H9 (cell line): ENCODE measurements around the gene TAAR8. TPM values are rescaled to one million over a fixed set of nuclear protein-coding genes. Genes with fewer than 3 reads are reported as not detected.

Experiments used
- DNase-seq: peaks from one replicate; pipeline ENCODE4 v3.0.0-alpha.2; 2017
- H2AFZ ChIP-seq: one replicate; pipeline ENCODE4 v1.6.1; 2013; ENCODE audit warnings: mild to moderate bottlenecking, low read length, control low read depth, moderate library complexity
- H2AK5ac ChIP-seq: 2 replicates; pipeline ENCODE4 v1.6.1; 2013; ENCODE audit warnings: low read length, control low read depth, mixed read lengths; ENCODE audit not compliant: insufficient read length
- H2BK120ac ChIP-seq: one replicate; pipeline ENCODE4 v1.6.1; 2013; ENCODE audit warnings: low read depth, mild to moderate bottlenecking, low read length, control low read depth, inconsistent platforms; ENCODE audit not compliant: poor library complexity, severe bottlenecking
- H2BK12ac ChIP-seq: 2 replicates; pipeline ENCODE4 v1.6.1; 2013; ENCODE audit warnings: low read length, control low read depth, mixed read lengths, low read depth; ENCODE audit not compliant: insufficient read length
- H2BK15ac ChIP-seq: 2 replicates; pipeline ENCODE4 v1.6.1; 2013; ENCODE audit warnings: low read depth, low read length, control low read depth
- H2BK20ac ChIP-seq: one replicate; pipeline ENCODE4 v1.6.1; 2013; ENCODE audit warnings: low read depth, mild to moderate bottlenecking, low read length, control low read depth, inconsistent platforms; ENCODE audit not compliant: poor library complexity, severe bottlenecking
- H2BK5ac ChIP-seq: 2 replicates; pipeline ENCODE4 v1.6.1; 2013; ENCODE audit warnings: low read length, control low read depth, mixed read lengths; ENCODE audit not compliant: insufficient read length
- H3K14ac ChIP-seq: 2 replicates; pipeline ENCODE4 v1.6.1; 2013; ENCODE audit warnings: low read length, control low read depth; ENCODE audit not compliant: insufficient read depth
- H3K18ac ChIP-seq: 2 replicates; pipeline ENCODE4 v1.6.1; 2013; ENCODE audit warnings: low read depth, mild to moderate bottlenecking, mixed read lengths, low read length, control low read depth; ENCODE audit not compliant: insufficient read length
- H3K23ac ChIP-seq: 2 replicates; pipeline ENCODE4 v1.6.1; 2013; ENCODE audit warnings: low read length, control low read depth, mixed read lengths, low read depth; ENCODE audit not compliant: insufficient read length
- H3K23me2 ChIP-seq: 2 replicates; pipeline ENCODE4 v1.6.1; 2013; ENCODE audit warnings: low read depth, mild to moderate bottlenecking, mixed read lengths, low read length, control low read depth; ENCODE audit not compliant: insufficient read length, poor library complexity, severe bottlenecking
- H3K27ac ChIP-seq: 2 replicates; pipeline ENCODE4 v1.5.1; 2013; ENCODE audit warnings: low read length, control low read depth, mixed read lengths, low read depth; ENCODE audit not compliant: insufficient read length
- H3K27me3 ChIP-seq: 2 replicates; pipeline ENCODE4 v1.6.1; 2013; ENCODE audit warnings: low read length, control low read depth, inconsistent platforms; ENCODE audit not compliant: insufficient read depth
- H3K4ac ChIP-seq: 2 replicates; pipeline ENCODE4 v1.6.1; 2013; ENCODE audit warnings: low read depth, mild to moderate bottlenecking, control low read depth, inconsistent platforms, low read length, moderate library complexity
- H3K4me1 ChIP-seq: 2 replicates; pipeline ENCODE4 v1.6.1; 2013; ENCODE audit warnings: low read length, control low read depth, inconsistent platforms; ENCODE audit not compliant: insufficient read depth
- H3K4me2 ChIP-seq: 2 replicates; pipeline ENCODE4 v1.6.1; 2013; ENCODE audit warnings: low read length, control low read depth, mixed read lengths; ENCODE audit not compliant: insufficient read length, insufficient read depth
- H3K56ac ChIP-seq: 2 replicates; pipeline ENCODE4 v1.6.1; 2013; ENCODE audit warnings: low read depth, mild to moderate bottlenecking, mixed read lengths, low read length, control low read depth; ENCODE audit not compliant: insufficient read length
- H3K79me1 ChIP-seq: 2 replicates; pipeline ENCODE4 v1.6.1; 2013; ENCODE audit warnings: low read depth, mild to moderate bottlenecking, moderate library complexity, low read length, control low read depth, inconsistent platforms; ENCODE audit not compliant: insufficient read depth, poor library complexity, severe bottlenecking
- H3K79me2 ChIP-seq: 2 replicates; pipeline ENCODE4 v1.6.1; 2013; ENCODE audit warnings: low read length, control low read depth, inconsistent platforms; ENCODE audit not compliant: insufficient read depth
- H3K9ac ChIP-seq: 2 replicates; pipeline ENCODE4 v1.6.1; 2013; ENCODE audit warnings: low read length, control low read depth, mixed read lengths; ENCODE audit not compliant: insufficient read length; ENCODE audit errors: extremely low read depth
- H3K9me3 ChIP-seq: one replicate; pipeline ENCODE4 v1.6.1; 2013; ENCODE audit warnings: low read depth, low read length, inconsistent platforms; ENCODE audit not compliant: control insufficient read depth
- H3T11ph ChIP-seq: one replicate; pipeline ENCODE4 v1.6.1; 2013; ENCODE audit warnings: mild to moderate bottlenecking, low read length, control low read depth, inconsistent platforms
- H4K20me1 ChIP-seq: one replicate; pipeline ENCODE4 v1.6.1; 2013; ENCODE audit not compliant: control insufficient read depth, insufficient read length, insufficient read depth
- H4K5ac ChIP-seq: 2 replicates; pipeline ENCODE4 v1.6.1; 2013; ENCODE audit warnings: low read depth, mild to moderate bottlenecking, mixed read lengths, low read length, control low read depth; ENCODE audit not compliant: insufficient read length
- H4K8ac ChIP-seq: replicated peaks from 2 replicates; pipeline ENCODE4 v1.6.1; 2013; ENCODE audit warnings: low read length, control low read depth, mixed read lengths, low read depth; ENCODE audit not compliant: insufficient read length
- H4K91ac ChIP-seq: 2 replicates; pipeline ENCODE4 v1.6.1; 2013; ENCODE audit warnings: low read depth, mild to moderate bottlenecking, moderate library complexity, mixed read lengths, low read length, control low read depth; ENCODE audit not compliant: insufficient read length
- H3K27ac Mint-ChIP-seq, 3 experiments: 2 replicates in 2 of 3; 3 replicates in 1 of 3; pipeline ENCODE4 v1.8.0; 2020 to 2021; ENCODE audit warnings: mixed read lengths in 3 of 3, mild to moderate bottlenecking in 1 of 3, moderate library complexity in 1 of 3
- H3K27me3 Mint-ChIP-seq: 2 replicates; pipeline ENCODE4 v1.8.0; 2021; ENCODE audit warnings: low read depth, mild to moderate bottlenecking, moderate library complexity, mixed read lengths
- H3K36me3 Mint-ChIP-seq, 3 experiments: 2 replicates in 2 of 3; 3 replicates in 1 of 3; pipeline ENCODE4 v1.8.0; 2020 to 2021; ENCODE audit warnings: low read depth in 3 of 3, mixed read lengths in 3 of 3; ENCODE audit not compliant: insufficient read depth in 1 of 3
- H3K4me1 Mint-ChIP-seq, 2 experiments: 2 replicates each; pipeline ENCODE4 v1.8.0; 2020; ENCODE audit warnings: mixed read lengths in 2 of 2
- H3K4me3 Mint-ChIP-seq, 2 experiments: 2 replicates in 1 of 2; 3 replicates in 1 of 2; pipeline ENCODE4 v1.8.0; 2020 to 2021; ENCODE audit warnings: mild to moderate bottlenecking in 2 of 2, mixed read lengths in 2 of 2, moderate library complexity in 1 of 2
- H3K9me3 Mint-ChIP-seq, 2 experiments: 2 replicates in 1 of 2; 3 replicates in 1 of 2; pipeline ENCODE4 v1.8.0; 2020; ENCODE audit warnings: mild to moderate bottlenecking in 2 of 2, mixed read lengths in 2 of 2, moderate library complexity in 1 of 2
- WGBS: extraction: QIAGEN DNeasy Blood & Tissue Kit; methylation state at CpG from one replicate; pipeline ENCODE4 v1.1.7; 2013; ENCODE audit warnings: missing lambda C conversion rate, low lambda C conversion rate, mixed read lengths; ENCODE audit not compliant: insufficient read length; ENCODE audit errors: extremely low coverage; 5-methylcytosine and 5-hydroxymethylcytosine counted together
- total RNA-seq: library from RNA; stranded (reverse); gene quantifications from 2 replicates; pipeline ENCODE4 v1.2.1, GENCODE V29; 2021
- TF ChIP-seq, protein P1 (sequence below): fragments of 200-600 bp; sonication (generic); conservative IDR thresholded peaks from 3 replicates; pipeline ENCODE4 v1.8.0; 2021; ENCODE audit warnings: antibody characterized with exemption, mild to moderate bottlenecking

The TAAR8 gene
- total RNA-seq, 1 experiment from 2014 or later: not detected

DNA sequence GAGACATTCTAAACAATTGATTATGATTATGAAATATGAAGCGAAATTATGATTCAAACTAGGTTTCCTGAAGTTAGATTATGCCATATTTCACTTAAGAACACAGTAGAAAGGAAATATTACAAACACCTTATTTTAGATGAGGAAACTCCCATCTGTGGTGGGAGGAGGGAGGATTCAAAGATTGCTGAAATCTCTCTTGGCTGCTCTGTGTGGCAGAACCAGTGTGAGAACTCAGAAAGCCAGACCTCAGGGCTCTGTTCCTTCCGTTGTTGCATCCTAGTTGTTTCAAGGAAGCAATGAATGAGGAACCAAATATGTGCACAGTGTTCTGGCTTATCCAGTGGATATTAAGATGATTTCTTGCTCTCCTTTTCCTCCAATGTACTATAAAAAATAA is 35.0 kb downstream of the TAAR8 start:
- no peak overlapping the region for H3K4ac ChIP-seq
- no peak overlapping the region for H2BK12ac ChIP-seq
- Mint-ChIP-seq H3K36me3 (no peaks in the 10 kb centered on the region), H3K4me1 (peaks cover 3% of the 10 kb centered on the region in 2 experiments; a peak in 2 of 4 replicates), H3K27me3 (peaks cover 2% of the 10 kb centered on the region; the same call in 1 of the 2 replicates), H3K27ac (no peak overlapping the region), H3K9me3 (no peaks in the 10 kb centered on the region), H3K4me3 (no peak overlapping the region)
- H4K91ac ChIP-seq: no peak overlapping the region
- H3K14ac ChIP-seq: no peak overlapping the region
- H3K4me1 ChIP-seq: no peaks in the 10 kb centered on the region
- no peaks in the 10 kb centered on the region for H4K20me1 ChIP-seq
- no peaks in the 10 kb centered on the region for H3K79me2 ChIP-seq
- H3K79me1 ChIP-seq: no peaks in the 10 kb centered on the region
- H4K8ac ChIP-seq: no peak overlapping the region
- no peak overlapping the region for H3K23ac ChIP-seq
- H2BK15ac ChIP-seq: no peak overlapping the region
- H4K5ac ChIP-seq: no peak overlapping the region
- no peak for DNase-seq
- no peak overlapping the region for H2BK120ac ChIP-seq
- WGBS: no CpG with 5 or more reads among the region's 2 CpGs
- no peak overlapping the region for H2AK5ac ChIP-seq
- no peak overlapping the region for H3K56ac ChIP-seq
- no peaks in the 10 kb centered on the region for H3K9me3 ChIP-seq
- no peaks in the 10 kb centered on the region for H3K27me3 ChIP-seq
- no peak overlapping the region for H2AFZ ChIP-seq
- H3K27ac ChIP-seq: no peak overlapping the region
- H3K18ac ChIP-seq: no peak overlapping the region
- no peaks in the 10 kb centered on the region for H3K23me2 ChIP-seq
- no peak overlapping the region for H3K4me2 ChIP-seq
- no peak overlapping the region for H2BK20ac ChIP-seq
- H3K9ac ChIP-seq: no peak overlapping the region
- no peak overlapping the region for H2BK5ac ChIP-seq
- H3T11ph ChIP-seq: no peak overlapping the region
- TF ChIP-seq, protein P1, sequence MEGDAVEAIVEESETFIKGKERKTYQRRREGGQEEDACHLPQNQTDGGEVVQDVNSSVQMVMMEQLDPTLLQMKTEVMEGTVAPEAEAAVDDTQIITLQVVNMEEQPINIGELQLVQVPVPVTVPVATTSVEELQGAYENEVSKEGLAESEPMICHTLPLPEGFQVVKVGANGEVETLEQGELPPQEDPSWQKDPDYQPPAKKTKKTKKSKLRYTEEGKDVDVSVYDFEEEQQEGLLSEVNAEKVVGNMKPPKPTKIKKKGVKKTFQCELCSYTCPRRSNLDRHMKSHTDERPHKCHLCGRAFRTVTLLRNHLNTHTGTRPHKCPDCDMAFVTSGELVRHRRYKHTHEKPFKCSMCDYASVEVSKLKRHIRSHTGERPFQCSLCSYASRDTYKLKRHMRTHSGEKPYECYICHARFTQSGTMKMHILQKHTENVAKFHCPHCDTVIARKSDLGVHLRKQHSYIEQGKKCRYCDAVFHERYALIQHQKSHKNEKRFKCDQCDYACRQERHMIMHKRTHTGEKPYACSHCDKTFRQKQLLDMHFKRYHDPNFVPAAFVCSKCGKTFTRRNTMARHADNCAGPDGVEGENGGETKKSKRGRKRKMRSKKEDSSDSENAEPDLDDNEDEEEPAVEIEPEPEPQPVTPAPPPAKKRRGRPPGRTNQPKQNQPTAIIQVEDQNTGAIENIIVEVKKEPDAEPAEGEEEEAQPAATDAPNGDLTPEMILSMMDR: no peak
